OCI-LY3 (cell line): Measurements from ENCODE around the gene CHST11.

Experiments used
- H2AFZ ChIP-seq: fragments of 200-600, 300-600 bp; shearing (Covaris generic); 2 replicates; pipeline ENCODE4 v1.6.0; 2014; ENCODE audit warnings: antibody characterized with exemption, low read depth, low read length
- H3K27ac ChIP-seq: fragments of 200-600, 300-600 bp; sonication (generic); 2 replicates; pipeline ENCODE4 v1.5.1; 2014; ENCODE audit warnings: mild to moderate bottlenecking, low read length, moderate library complexity, mixed read lengths
- H3K27me3 ChIP-seq: fragments of 200-600, 300-600 bp; sonication (generic); 2 replicates; pipeline ENCODE4 v1.6.1; 2014; ENCODE audit warnings: low read depth, low read length, mixed read lengths
- H3K36me3 ChIP-seq: fragments of 200-600, 300-600 bp; sonication (generic); replicated peaks from 2 replicates; pipeline ENCODE3; 2014; ENCODE audit warnings: low read depth, low read length, mixed read lengths
- H3K4me1 ChIP-seq: fragments of 300-600, 200-600 bp; sonication (generic); 2 replicates; pipeline ENCODE4 v1.6.1; 2014; ENCODE audit warnings: low read length, mixed read lengths
- H3K4me2 ChIP-seq: fragments of 200-600, 300-600 bp; sonication (generic); 2 replicates; pipeline ENCODE4 v1.6.1; 2014; ENCODE audit warnings: low read length, mixed read lengths
- H3K4me3 ChIP-seq: fragments of 300-600, 200-600 bp; sonication (generic); 2 replicates; pipeline ENCODE4 v1.5.1; 2014; ENCODE audit warnings: antibody characterized with exemption, mild to moderate bottlenecking, low read length, moderate library complexity
- H3K79me2 ChIP-seq: fragments of 300-600, 200-600 bp; shearing (Covaris generic); 2 replicates; pipeline ENCODE4 v1.6.1; 2014; ENCODE audit warnings: mild to moderate bottlenecking, low read length, mixed read lengths
- H3K9ac ChIP-seq: fragments of 300-600, 200-600 bp; shearing (Covaris generic); 2 replicates; pipeline ENCODE4 v1.6.0; 2014; ENCODE audit warnings: mild to moderate bottlenecking, low read length, moderate library complexity
- H3K9me3 ChIP-seq: fragments of 200-600, 300-600 bp; shearing (Covaris generic); 2 replicates; pipeline ENCODE4 v1.6.1; 2014; ENCODE audit warnings: low read length, mixed read lengths; ENCODE audit not compliant: insufficient read depth
- H4K20me1 ChIP-seq: fragments of 200-600, 300-600 bp; sonication (generic); 2 replicates; pipeline ENCODE4 v1.6.1; 2016; ENCODE audit warnings: low read length, mixed read lengths; ENCODE audit not compliant: insufficient read depth
- EZH2phosphoT487 ChIP-seq: fragments of 200-600 bp; shearing (Covaris generic); IDR thresholded peaks from 2 replicates; pipeline ENCODE4 v1.6.1; 2018; ENCODE audit warnings: antibody characterized with exemption, mixed run types, low read depth
- TF ChIP-seq, protein P1 (sequence below): fragments of 200-600, 300-600 bp; sonication (generic); IDR thresholded peaks from 2 replicates; pipeline ENCODE4 v1.5.1; 2014; ENCODE audit warnings: antibody characterized with exemption, low read length, low read depth

Gene CHST11

DNA sequence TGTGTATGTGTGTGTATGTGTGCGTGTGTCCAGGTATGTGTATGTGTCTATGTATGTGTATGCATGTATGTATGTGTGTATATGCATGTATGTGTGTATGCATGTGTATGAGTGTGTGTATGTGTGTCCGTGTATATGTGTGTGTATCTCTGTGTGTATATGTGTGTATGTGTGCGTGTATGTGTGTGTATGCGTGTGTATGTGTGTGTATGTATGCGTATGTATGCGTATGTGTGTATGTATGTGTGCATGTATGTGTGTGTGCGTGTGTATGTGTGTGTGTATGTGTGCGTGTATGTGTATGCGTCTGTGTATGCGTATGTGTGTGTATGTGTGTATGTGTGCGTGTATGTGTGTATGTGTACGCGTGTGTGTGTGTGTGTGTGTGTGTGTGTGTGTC, 31.6 kb downstream of the CHST11 start:
- Histone ChIP-seq H3K27ac (no peak overlapping the region), H3K9ac (no peak overlapping the region), H3K4me2 (no peak overlapping the region), H3K9me3 (no peaks in the 10 kb centered on the region), H3K4me1 (peaks cover 27% of the 10 kb centered on the region), H3K4me3 (no peak overlapping the region), H3K36me3 (no peaks in the 10 kb centered on the region), H2AFZ (no peak overlapping the region), H4K20me1 (no peaks in the 10 kb centered on the region), H3K79me2 (no peaks in the 10 kb centered on the region), H3K27me3 (no peaks in the 10 kb centered on the region)
- TF ChIP-seq, protein P1, sequence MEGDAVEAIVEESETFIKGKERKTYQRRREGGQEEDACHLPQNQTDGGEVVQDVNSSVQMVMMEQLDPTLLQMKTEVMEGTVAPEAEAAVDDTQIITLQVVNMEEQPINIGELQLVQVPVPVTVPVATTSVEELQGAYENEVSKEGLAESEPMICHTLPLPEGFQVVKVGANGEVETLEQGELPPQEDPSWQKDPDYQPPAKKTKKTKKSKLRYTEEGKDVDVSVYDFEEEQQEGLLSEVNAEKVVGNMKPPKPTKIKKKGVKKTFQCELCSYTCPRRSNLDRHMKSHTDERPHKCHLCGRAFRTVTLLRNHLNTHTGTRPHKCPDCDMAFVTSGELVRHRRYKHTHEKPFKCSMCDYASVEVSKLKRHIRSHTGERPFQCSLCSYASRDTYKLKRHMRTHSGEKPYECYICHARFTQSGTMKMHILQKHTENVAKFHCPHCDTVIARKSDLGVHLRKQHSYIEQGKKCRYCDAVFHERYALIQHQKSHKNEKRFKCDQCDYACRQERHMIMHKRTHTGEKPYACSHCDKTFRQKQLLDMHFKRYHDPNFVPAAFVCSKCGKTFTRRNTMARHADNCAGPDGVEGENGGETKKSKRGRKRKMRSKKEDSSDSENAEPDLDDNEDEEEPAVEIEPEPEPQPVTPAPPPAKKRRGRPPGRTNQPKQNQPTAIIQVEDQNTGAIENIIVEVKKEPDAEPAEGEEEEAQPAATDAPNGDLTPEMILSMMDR: no peak
- TF ChIP-seq EZH2phosphoT487: no peak

DNA sequence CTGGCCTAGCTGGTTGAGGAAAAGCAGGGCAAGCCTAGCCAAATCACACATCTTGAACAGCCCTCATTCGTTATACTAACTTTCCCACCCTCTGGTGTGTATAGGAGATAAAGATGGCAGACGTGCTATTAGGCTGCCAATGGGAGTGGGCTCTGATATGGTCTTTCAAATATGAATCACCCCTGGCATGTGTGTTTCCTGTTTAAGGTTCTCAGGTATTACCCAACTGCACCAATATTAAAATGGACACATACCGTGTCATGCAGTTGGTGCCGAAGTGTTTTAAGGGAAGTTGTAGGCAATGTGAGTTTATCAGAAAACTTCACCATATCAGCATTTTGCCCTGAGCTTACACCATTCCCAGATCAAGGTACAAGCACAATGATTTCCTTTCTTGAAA, 33.4 kb downstream of the CHST11 start:
- H3K4me2 ChIP-seq: peak overlapping the region; percentile 35
- H3K9ac ChIP-seq: no peak overlapping the region
- TF ChIP-seq, protein P1: no peak
- TF ChIP-seq EZH2phosphoT487: no peak
- no peak overlapping the region for H2AFZ ChIP-seq
- H3K9me3 ChIP-seq: no peaks in the 10 kb centered on the region
- no peaks in the 10 kb centered on the region for H3K27me3 ChIP-seq
- no peaks in the 10 kb centered on the region for H4K20me1 ChIP-seq
- peaks cover 30% of the 10 kb centered on the region for H3K4me1 ChIP-seq
- no peaks in the 10 kb centered on the region for H3K79me2 ChIP-seq
- 0 out of 2 replicates have a peak overlapping the region, but pooled peaks have one; percentile 6 for H3K4me3 ChIP-seq
- H3K36me3 ChIP-seq: no peaks in the 10 kb centered on the region
- H3K27ac ChIP-seq: no peak overlapping the region

DNA sequence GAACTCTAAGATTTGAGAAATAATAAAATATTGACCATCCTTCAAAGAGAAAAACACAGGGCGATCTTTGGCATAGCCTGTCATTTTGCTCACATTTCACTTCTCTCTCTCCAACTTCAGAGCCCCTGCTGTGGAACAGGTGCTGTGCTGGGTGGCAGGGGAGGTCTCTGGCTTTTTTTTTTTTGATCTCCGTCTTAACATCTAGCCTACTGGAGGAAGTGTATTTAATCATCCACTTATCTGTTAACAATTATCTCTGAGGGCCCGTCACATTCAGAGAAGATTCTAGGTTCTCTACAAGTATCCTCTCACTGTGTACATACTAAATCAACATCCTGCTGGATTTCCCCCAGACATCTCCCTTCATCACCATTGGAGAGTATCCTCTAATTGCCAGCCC, 34.1 kb downstream of the CHST11 start:
- Histone ChIP-seq H3K79me2 (no peaks in the 10 kb centered on the region), H3K9me3 (no peaks in the 10 kb centered on the region), H3K4me2 (peak overlapping the region; percentile 35), H4K20me1 (no peaks in the 10 kb centered on the region), H3K4me3 (0 out of 2 replicates have a peak overlapping the region, but pooled peaks have one; percentile 6), H3K36me3 (no peaks in the 10 kb centered on the region), H3K4me1 (peaks cover 30% of the 10 kb centered on the region), H3K27me3 (no peaks in the 10 kb centered on the region), H3K27ac (no peak overlapping the region), H2AFZ (no peak overlapping the region), H3K9ac (no peak overlapping the region)
- TF ChIP-seq, protein P1: no peak
- TF ChIP-seq EZH2phosphoT487: no peak

DNA sequence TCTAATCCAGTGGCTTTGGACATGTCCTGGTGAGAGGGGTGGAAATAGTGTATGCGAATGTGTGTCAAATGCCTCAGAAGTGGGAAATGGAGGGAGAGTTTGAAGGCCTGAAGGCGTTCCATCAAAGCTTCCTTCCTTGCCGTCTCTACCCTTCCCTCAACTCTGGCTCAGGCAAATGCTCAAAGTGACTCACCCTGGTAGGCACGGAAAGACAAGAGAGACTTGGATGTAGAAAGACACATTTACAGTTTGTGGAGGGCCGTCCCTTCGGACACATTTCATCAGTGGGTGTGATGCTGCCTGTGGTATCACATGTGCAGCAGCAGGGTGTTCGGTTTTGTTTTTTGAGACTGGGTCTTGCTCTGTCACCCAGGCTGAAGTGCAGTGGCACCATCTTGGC, 36.7 kb downstream of the CHST11 start:
- Histone ChIP-seq H3K4me3 (no peak overlapping the region), H3K79me2 (no peaks in the 10 kb centered on the region), H2AFZ (no peak overlapping the region), H3K4me1 (peaks cover 20% of the 10 kb centered on the region), H3K27me3 (no peaks in the 10 kb centered on the region), H3K36me3 (no peaks in the 10 kb centered on the region), H3K4me2 (no peak overlapping the region), H3K27ac (no peak overlapping the region), H3K9ac (no peak overlapping the region), H3K9me3 (no peaks in the 10 kb centered on the region), H4K20me1 (no peaks in the 10 kb centered on the region)
- TF ChIP-seq EZH2phosphoT487: no peak
